NOMO-1 treated with DMSO at 0.1 percent for 48 hours (cell line): Measurements from ENCODE around the gene DLL4.

Source experiments
- DNase-seq: peaks from one replicate; lab custom pipeline; 2025; ENCODE audit not compliant: unreplicated experiment; lab: John Stamatoyannopoulos, UW

Gene DLL4

DNA sequence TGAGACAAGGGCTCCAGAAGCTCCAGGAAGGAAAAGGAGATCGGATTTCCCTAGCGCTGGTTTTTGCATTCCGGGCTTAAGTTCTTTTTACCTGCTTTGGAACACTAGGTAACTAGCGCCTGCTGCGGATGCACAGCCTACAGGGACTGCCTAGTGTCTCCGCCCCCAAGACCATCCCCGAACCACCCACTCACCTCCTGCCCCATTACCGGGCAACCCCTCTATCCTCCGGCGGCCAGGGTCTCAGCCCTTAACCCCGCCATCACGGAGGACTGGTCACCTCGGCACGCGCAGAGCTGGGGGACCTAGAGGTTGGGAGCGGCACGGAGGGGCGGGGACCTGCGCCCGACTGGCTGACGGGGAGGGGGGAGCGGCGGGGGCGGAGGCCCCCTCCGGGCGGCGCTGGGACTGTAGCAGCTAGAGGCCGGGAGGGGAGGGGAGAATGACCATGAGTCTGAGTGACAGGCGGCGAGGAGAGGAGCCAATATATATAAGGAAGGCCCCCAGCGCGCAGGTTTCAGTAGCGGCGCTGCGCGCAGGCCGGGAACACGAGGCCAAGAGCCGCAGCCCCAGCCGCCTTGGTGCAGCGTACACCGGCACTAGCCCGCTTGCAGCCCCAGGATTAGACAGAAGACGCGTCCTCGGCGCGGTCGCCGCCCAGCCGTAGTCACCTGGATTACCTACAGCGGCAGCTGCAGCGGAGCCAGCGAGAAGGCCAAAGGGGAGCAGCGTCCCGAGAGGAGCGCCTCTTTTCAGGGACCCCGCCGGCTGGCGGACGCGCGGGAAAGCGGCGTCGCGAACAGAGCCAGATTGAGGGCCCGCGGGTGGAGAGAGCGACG, at the start of gene DLL4:
DLL4 (plus strand) TSS at position 520 of the 839 bp plus-strand sequence. CDS start 329 bp downstream, outside the sequence.
- DNase-seq = peak; percentile 34

DNA sequence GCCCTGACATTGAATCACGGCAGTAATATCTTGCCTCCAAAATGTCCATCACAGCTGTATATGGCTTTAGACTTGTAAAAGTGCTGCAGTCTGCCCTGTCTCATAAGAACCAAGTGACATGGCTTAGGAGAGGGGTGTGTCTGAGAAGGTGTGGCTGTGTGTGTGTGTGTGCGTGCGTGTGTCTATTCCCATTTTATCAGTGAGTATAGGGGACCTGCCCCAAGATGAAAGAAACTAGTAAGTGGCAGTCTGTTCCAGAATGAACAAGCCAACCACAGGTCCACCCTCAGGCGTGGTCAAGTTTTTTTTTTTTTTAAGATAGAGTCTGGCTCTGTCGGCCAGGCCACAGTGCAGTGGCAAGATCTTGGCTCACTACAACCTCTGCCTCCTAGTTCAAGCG, 49.5 kb upstream of the DLL4 start:
- DNase-seq = no peak

DNA sequence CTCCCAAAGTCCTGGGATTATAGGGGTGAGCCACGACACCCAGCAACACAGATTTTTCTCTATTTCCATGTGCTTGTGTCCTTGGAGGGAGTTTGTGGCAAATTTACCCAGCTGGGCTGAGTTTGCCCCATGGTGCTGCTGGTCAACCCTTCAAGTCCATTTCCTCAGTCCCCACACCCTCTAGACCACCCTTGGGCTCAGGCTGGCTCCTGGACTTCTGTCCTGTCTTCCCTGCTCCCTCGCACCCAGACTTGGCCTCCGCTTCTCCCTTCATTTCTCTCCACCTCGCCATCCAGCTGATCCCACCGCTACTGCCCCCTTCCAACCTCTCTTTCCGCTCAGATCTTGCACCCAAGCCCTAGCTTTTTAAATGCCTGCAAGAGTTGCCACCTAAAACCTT, 47.8 kb upstream of the DLL4 start:
- DNase-seq = no peak

DNA sequence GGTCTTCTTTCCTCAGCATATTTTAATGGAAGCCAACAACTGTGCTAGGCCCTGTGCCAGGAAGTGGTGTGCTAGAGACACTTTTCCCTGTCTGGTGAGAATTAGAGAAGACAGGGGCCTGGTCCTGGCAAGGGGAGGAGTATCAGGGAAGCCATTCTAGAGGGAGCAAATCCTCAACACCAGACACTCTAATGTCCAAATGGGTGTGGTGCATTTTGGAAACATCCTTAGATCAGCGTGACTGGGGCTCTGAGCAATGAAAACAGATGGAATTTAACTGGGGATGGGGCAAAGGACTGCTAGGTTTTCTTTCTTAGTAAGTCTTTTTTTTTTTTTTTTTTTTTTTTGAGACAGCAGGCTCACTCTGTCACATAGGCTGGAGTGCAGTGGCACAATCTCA, 42.6 kb upstream of the DLL4 start:
- no peak for DNase-seq

DNA sequence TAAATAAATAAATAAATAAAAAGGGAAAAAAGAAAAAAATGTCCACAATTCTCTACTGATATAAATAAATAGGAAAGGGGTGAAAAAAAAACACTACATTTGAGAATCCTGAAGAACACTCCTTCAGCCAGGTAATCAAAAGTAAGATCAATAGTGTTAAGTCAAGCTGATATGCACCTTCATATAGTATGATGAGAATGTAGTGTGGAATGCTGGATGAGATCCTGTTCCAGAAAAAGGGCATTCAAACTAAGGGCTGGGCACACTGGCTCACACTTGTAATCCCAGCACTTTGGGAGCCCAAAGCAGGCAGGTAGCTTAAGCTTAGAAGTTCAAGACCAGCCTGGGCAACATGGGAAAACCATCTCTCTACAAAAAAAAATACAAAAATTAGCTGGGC, 40.0 kb upstream of the DLL4 start:
- no peak for DNase-seq

DNA sequence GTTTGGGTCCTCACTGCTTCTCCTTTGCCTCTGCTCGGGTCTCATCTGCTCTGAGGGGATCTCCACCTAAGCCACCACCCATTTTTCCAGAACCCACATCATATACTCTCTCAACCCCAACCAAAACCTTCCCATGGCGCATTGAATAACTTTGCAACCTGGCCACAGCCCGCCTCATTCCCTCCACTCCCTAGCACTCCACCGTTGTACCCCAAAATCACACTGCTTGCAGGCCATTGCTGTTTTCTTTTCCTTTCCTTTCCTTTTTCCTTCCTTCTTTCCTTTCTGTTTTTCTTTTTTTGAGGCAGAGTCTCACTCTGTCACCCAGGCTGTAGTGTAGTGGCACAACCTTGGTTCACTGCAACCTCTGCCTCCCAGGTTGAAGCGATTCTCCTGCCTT, 38.0 kb upstream of the DLL4 start:
- no peak for DNase-seq

DNA sequence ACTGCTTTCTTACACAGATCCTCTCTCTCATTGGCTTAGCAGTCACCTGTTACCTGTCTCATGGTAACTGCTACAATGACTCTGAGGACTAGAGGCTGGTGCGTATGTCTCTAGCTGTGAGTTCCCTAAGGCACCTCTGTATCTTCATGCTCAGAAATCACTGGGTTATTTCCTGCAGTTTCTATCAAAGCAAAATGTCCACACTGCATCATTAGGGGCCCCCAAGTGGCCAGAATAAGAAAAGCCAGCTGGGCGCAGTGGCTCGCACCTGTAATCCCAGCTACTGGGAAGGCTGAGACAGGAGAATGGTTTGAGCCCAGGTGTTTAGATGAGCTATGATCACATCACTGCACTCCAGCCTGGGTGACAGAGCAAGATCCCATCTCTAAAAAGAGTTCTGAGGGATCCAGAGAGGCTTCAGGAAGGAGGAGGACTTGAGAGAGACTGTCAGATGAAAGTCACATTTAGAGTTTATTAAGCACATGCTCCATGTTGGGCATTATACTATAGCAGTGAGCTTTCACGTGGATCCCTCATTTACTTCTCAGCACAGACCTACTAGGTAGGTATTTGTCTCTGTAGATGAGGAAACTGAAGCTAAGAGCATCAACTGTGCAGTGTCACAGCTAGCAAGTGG, 37.2 kb upstream of the DLL4 start:
- peak; percentile 54 for DNase-seq

DNA sequence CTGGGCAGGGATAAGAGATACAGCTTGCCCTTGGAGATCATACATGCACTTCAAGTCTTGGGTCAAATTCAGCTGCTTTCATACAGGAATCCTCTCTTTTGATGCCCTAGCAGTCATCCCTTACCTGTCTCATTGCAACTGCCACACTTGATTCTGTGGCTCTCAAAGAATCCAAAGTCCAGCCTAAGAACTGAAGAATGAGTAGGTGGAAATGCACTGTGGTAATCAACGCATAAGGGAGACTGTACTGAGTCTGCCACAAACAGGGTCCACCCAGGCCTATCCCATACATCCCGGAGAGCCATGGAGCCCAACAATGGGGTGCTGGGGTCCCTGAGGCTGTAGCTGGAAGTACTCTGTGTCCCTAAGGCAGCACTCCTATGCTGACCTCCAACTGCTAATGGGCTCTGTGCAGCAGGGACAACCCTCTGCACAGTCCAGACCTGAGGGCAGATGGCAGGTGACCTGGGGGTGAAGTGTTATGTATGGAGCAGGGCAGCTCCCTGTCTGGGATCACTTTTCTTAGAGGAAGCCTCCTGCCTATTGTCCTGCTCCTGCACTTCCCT, 36.6 kb upstream of the DLL4 start:
- DNase-seq = no peak

DNA sequence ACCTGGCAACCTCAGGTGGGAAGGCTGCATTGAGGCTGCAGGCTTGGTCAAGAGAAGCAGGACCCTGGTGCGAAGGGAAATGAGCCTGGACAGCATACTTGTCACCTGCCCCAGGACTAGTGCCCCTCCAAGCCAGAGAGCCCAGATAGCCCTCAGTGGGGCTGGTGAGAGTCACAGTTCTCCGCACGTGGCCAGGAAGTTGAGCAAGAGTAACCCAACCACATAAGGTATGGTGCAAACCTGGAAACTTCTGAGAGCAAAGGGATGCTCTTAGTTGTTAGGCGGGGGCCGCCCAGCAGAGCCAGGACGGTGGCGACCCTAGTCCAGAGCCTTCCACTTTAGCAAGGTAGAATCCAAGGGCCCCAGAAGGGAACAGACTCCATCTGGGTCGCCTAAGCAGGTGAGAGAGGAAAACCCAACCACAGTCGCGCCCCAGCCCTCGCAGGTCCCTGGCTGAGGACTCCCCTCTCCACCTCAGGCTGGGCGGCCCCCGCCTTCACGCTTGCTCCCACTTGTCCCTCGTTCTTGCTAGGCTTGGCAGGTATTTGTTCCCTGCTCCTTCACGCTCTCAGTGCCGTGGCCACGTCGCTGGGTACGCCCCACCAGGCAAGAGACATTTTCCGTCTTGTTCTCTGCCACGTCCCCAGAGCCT, 36.0 kb upstream of the DLL4 start:
- DNase-seq = peak; percentile 56

DNA sequence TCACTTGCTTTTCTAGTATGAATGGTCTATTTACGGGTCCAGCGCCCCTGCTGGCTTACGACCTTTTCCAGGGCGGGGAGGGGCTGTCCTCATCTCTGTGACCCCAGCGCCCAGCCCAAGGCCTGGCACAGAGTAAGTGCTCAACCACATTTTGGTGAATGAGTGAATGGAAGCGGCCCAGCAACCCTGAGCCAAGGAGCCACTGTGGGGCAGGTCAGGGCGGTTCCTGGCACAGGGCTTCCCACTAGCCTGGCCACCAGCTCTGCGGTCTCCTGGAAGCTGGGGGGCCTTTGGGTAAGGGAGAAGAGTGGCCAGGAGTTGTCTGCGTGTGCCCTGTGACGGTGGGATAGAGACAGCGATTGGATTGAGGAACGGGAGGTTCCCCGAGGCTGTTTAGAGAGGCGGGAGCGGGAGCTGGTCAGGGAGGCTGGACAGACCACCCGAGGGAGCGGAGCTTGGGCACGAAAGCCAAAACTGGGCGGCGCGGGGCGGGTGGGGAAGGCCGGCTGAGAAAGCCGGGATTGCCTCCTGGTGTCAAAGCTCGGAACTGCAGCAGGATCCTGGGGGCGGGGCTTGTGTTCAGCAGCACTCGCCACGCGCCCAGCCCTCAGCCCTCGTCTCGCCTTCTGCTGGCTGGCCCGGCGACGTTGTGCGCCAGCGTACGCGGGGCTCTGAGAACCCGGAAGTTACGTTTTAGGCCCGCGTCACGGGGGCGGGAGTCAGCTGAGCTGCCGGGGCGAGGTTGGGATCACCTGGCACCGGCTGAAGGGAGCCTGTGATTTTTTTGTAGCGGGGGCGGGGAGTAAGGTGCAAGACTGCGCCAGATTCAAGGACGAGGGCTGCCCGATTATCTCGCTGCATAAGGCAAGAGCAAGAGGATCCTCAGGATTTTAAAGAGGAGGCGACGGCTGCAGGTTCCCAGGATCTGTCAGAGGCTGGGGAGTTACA, 35.1 kb upstream of the DLL4 start, which contains the start of gene VPS18:
VPS18 (plus strand) TSS at position 718 of the 948 bp plus-strand sequence. CDS start 319 bp downstream, outside the sequence.
- DNase-seq = peak; percentile 98

DNA sequence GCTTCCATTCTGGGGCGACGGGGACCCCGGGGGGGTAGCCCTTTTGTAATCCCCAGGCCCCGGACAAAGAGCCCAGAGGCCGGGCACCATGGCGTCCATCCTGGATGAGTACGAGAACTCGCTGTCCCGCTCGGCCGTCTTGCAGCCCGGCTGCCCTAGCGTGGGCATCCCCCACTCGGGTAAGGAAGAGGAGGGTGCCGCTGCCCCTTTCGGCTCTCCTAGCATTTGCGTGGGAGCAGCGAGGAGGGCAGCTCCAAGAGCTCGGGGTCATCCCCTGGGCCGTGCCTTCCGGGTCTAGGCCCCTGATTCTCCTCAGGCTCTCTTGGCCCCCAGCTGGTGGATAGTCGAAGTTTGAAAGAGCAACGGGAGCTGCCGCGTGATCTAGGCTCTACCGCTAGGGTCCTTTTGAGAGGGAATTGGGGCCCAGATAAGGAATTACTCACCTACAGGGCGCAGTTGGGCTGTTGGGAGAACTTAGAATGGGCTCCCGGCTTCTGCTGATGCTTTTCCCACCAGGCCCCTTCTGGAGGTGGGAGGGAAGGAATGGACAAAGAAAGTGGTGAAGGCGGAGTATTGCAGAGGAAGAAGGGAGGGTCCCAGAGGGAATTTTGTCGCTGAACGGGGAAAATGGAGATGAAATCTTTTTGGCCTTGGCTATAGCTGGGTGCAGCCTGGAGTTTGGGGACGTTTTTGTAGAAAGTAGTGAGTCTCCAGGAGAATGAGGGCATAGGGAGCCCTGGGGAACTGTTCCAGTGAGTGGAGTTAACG, 34.3 kb upstream of the DLL4 start:
- peak; percentile 74 for DNase-seq

DNA sequence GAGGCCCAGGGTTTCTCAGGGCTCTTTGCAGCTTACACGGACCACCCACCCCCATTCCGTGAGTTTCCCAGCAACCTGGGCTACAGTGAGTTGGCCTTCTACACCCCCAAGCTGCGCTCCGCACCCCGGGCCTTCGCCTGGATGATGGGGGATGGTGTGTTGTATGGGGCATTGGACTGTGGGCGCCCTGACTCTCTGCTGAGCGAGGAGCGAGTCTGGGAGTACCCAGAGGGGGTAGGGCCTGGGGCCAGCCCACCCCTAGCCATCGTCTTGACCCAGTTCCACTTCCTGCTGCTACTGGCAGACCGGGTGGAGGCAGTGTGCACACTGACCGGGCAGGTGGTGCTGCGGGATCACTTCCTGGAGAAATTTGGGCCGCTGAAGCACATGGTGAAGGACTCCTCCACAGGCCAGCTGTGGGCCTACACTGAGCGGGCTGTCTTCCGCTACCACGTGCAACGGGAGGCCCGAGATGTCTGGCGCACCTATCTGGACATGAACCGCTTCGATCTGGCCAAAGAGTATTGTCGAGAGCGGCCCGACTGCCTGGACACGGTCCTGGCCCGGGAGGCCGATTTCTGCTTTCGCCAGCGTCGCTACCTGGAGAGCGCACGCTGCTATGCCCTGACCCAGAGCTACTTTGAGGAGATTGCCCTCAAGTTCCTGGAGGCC, 29.5 kb upstream of the DLL4 start:
- no peak for DNase-seq

DNA sequence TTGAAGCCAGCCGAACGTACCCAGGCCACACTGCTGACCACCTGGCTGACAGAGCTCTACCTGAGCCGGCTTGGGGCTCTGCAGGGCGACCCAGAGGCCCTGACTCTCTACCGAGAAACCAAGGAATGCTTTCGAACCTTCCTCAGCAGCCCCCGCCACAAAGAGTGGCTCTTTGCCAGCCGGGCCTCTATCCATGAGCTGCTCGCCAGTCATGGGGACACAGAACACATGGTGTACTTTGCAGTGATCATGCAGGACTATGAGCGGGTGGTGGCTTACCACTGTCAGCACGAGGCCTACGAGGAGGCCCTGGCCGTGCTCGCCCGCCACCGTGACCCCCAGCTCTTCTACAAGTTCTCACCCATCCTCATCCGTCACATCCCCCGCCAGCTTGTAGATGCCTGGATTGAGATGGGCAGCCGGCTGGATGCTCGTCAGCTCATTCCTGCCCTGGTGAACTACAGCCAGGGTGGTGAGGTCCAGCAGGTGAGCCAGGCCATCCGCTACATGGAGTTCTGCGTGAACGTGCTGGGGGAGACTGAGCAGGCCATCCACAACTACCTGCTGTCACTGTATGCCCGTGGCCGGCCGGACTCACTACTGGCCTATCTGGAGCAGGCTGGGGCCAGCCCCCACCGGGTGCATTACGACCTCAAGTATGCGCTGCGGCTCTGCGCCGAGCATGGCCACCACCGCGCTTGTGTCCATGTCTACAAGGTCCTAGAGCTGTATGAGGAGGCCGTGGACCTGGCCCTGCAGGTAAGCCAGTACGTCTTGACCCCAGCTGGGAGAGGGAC, 28.7 kb upstream of the DLL4 start:
- DNase-seq = no peak

DNA sequence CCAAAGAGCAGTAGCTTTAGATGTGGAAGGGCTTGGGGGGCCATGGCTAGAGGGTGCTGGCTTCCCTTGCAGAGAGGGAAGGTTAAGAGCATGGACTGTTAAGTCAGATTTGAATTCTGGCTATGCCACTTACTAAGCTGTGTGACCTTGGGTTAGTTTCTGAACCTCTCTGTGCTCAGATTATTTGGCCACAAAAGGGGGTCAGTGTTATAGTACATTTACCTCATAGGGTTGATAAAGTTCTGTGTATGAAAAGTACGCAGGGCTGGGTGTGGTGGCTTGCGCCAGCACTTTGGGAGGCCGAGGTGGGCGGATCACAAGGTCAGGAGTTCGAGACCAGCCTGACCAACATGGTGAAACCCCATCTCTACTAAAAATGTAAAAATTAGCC, 28.1 kb upstream of the DLL4 start:
- DNase-seq = no peak

DNA sequence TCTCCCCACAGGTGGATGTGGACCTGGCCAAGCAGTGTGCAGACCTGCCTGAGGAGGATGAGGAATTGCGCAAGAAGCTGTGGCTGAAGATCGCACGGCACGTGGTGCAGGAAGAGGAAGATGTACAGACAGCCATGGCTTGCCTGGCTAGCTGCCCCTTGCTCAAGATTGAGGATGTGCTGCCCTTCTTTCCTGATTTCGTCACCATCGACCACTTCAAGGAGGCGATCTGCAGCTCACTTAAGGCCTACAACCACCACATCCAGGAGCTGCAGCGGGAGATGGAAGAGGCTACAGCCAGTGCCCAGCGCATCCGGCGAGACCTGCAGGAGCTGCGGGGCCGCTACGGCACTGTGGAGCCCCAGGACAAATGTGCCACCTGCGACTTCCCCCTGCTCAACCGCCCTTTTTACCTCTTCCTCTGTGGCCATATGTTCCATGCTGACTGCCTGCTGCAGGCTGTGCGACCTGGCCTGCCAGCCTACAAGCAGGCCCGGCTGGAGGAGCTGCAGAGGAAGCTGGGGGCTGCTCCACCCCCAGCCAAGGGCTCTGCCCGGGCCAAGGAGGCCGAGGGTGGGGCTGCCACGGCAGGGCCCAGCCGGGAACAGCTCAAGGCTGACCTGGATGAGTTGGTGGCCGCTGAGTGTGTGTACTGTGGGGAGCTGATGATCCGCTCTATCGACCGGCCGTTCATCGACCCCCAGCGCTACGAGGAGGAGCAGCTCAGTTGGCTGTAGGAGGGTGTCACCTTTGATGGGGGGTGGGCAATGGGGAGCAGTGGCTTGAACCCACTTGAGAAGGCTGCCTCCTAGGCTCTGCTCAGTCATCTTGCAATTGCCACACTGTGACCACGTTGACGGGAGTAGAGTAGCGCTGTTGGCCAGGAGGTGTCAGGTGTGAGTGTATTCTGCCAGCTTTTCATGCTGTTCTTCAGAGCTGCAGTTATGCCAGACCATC, 26.3 kb upstream of the DLL4 start:
- DNase-seq = peak; percentile 98

DNA sequence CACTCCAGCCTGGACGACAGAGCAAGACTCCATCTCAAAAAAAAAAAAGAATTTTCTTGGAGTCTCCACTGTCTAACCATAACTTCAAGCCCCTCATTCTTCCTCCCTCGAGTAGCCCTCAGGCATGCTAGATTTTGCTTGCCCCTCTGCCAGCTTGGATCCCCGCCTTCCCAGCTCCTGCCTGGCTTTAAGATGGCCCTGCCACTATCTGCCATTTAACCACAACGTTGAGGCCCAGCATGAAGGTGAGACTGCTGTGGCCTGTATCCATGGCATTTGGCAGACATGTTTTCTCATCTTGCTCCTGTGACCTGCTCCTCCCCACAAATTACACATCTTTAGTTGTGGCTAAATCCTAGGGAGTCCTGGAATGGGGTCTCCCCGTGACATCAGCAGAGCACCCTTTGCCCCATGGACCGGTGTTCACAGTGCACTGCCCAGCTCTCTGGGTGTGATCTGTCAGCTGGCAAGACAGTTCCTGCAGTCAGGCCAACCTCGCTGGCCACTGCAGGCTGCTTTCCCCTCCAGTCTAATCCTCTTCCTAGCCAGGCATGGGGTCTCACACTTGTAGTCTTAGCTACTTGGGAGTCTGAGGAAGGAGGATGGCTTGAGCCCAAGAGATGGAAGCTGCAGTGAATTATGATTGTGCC, 24.5 kb upstream of the DLL4 start:
- no peak for DNase-seq
